Right renal cortex interstitium (tissue), 3 donors: ENCODE measurements around the gene BPIFB6. TPM values are rescaled to one million over a fixed set of nuclear protein-coding genes. Genes with fewer than 3 reads are reported as not detected.
"Not testable (repeated sequence)": the region's sequence is repeated elsewhere in the genome, so short reads cannot be mapped to it uniquely, and the experiment has no call there.

Source experiments
- DNase-seq, 3 donors: peaks; one replicate each; pipeline ENCODE4 v3.0.0-alpha.2; 2013; ENCODE audit warnings: low read depth in 3 of 3, low spot score in 2 of 3
- polyA plus RNA-seq, 3 donors: library from polyadenylated mRNA; unstranded; fragments of 120-200 nt; gene quantifications; one replicate each; pipeline ENCODE4 v1.2.1, GENCODE V29; 2013; ENCODE audit not compliant: insufficient read length in 3 of 3

The BPIFB6 gene
- polyA plus RNA-seq, 3 donors = not detected

- DNase-seq = no peak
Measured at GRCh38 chr20:33027769-33028751, 3.4 kb upstream of the BPIFB6 start.

- DNase-seq = no peak
Measured at GRCh38 chr20:33028875-33029274, 2.6 kb upstream of the BPIFB6 start.

GRCh38 chr20:33030076-33030475, 1.4 kb upstream of the BPIFB6 start:
- DNase-seq = no peak

- no peak for DNase-seq
Measured at GRCh38 chr20:33030569-33030968, 879 bp upstream of the BPIFB6 start.

GRCh38 chr20:33032555-33032954, 1.1 kb downstream of the BPIFB6 start:
- no peak for DNase-seq

- no peak for DNase-seq
Measured at GRCh38 chr20:33033381-33033780, 1.9 kb downstream of the BPIFB6 start.

- DNase-seq = no peak
Measured at GRCh38 chr20:33034115-33034514, 2.7 kb downstream of the BPIFB6 start.

GRCh38 chr20:33034901-33035492, 3.5 kb downstream of the BPIFB6 start:
- no peak for DNase-seq

- DNase-seq = no peak
Measured at GRCh38 chr20:33037456-33037855, 6.0 kb downstream of the BPIFB6 start.

GRCh38 chr20:33038243-33038642, 6.8 kb downstream of the BPIFB6 start:
- no peak for DNase-seq

- no peak for DNase-seq
Measured at GRCh38 chr20:33042430-33042829, 11.0 kb downstream of the BPIFB6 start.

- DNase-seq = no peak
Measured at GRCh38 chr20:33042983-33043730, 11.7 kb downstream of the BPIFB6 start.

- DNase-seq = no peak
Measured at GRCh38 chr20:33043731-33044181, 12.3 kb downstream of the BPIFB6 start.

GRCh38 chr20:33045129-33045721, 13.8 kb downstream of the BPIFB6 start:
- not testable (repeated sequence) for DNase-seq

GRCh38 chr20:33046412-33046811, 15.0 kb downstream of the BPIFB6 start:
- no peak for DNase-seq

GRCh38 chr20:33051333-33051732, 19.9 kb downstream of the BPIFB6 start:
- no peak for DNase-seq

GRCh38 chr20:33053291-33054106, 22.1 kb downstream of the BPIFB6 start, which contains the start of gene BPIFB3:
Gene BPIFB3, plus strand, starts transcription at chr20:33053903. Its CDS starts 1,533 bp downstream, at chr20:33055436.
- no peak for DNase-seq

GRCh38 chr20:33054381-33054780, 22.9 kb downstream of the BPIFB6 start:
- DNase-seq = no peak

- DNase-seq = no peak
Measured at GRCh38 chr20:33054791-33055190, 23.3 kb downstream of the BPIFB6 start.

- no peak for DNase-seq
Measured at GRCh38 chr20:33059136-33059535, 27.7 kb downstream of the BPIFB6 start.
